AG08396 (cell line): Measurements from ENCODE around the gene ATAD3A.
A peak's percentile ranks its signal among the peaks of the same experiment; 100 is the strongest.
"Not testable (repeated sequence)": the region's sequence is repeated elsewhere in the genome, so short reads cannot be mapped to it uniquely, and the experiment has no call there.

Experiments
- DNase-seq: peaks from one replicate; pipeline ENCODE4 v3.0.0; 2012; ENCODE audit warnings: low spot score, mixed read lengths

ATAD3A gene

GRCh38 chr1:1554926-1555915, 43.3 kb downstream of the ATAD3A start:
- DNase-seq: peak; percentile 89

GRCh38 chr1:1556505-1556904, 44.5 kb downstream of the ATAD3A start:
- DNase-seq: no peak

GRCh38 chr1:1556961-1557360, 45.0 kb downstream of the ATAD3A start:
- DNase-seq: not testable (repeated sequence)

DNA sequence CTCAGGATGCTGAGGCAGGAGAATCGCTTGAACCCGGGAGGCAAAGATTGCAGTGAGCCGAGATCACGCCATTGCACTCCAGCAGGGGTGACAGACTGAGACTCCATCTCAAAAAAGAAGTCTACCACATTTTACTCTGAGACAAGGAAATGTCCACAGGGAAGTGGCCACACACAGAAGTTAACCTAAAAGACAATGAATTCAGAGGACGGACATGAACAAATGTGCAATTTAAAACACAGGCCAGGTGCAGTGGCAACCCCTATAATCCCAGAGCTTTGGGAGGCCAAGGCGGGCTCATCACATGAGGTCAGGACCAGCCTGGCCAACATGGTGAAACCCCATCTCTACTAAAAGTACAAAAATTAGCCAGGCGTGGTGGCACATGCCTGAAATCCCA, 45.7 kb downstream of the ATAD3A start:
- DNase-seq: not testable (repeated sequence)

DNA sequence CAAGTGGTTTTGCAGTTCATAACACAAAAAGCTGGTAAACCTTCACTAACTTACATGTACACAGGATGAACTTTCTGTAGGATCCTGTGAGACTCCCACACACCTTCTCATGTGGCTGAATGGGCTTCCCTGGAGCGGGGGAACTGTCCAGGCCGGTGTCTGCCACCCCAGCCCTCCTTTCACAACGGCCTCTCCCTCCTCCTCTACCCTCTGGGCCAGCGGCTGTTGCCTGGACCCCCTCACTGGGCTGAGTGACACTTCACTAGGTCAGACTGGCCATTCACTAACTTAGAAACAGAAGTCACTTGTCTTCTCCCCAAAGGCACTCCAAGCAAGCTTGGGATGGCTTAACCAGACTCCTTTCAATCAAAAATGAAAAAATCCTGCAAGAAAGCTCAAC, 46.6 kb downstream of the ATAD3A start:
- no peak for DNase-seq

- no peak for DNase-seq
These were observed 47.1 kb downstream of the ATAD3A start for GRCh38 chr1:1559066-1559465.

DNA sequence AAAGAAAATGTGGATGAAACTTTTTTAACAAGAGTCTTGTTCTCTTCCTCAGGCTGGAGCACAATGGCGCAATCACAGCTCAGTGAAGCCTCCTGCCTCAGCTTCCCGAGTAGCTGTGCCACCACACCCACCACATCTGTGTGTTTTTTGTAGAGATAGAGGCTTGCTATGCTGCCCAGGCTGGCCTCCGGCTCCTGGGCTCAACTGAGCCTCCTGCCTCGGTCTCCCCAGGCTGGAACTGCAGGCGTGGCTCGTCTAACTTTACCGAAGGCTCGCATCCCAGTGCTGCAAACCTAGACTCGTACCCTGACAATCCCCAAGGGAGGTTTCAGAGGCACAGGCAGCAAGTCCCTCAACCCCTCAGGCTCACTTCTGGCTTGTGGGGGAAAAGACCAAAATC, 48.2 kb downstream of the ATAD3A start:
- no peak for DNase-seq

- no peak for DNase-seq
These were observed 50.0 kb downstream of the ATAD3A start for GRCh38 chr1:1561801-1562470.

DNA sequence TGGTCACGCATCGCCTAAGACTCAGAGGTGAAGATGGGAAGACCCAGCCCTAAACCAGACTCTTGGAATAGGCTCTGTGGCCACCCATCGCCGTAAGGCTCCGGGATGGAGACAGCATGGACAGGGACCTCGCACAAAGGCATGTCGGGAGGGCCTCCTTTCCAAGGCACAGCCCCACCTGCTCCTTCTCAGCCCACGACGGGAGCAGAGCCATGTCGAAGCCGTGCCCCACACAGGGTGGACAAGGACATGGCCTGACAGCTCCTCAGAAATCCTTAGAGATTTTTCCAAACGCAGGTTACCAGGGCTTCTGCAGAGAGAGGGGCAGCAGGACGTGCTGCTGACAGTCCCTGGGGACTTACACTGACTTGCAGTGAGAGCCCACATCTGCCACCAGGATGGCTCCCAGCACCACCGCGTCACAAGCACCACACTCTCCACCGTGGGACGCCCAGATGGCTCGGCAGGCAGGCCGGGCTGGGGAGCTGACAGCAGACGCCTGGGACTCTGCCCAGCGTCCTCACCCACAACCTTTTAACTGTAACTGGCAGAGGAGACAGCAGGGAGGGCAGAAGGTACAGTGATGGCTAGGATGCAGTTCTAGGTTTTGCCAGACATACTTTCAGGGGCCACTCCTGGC, 50.7 kb downstream of the ATAD3A start:
- no peak for DNase-seq

DNA sequence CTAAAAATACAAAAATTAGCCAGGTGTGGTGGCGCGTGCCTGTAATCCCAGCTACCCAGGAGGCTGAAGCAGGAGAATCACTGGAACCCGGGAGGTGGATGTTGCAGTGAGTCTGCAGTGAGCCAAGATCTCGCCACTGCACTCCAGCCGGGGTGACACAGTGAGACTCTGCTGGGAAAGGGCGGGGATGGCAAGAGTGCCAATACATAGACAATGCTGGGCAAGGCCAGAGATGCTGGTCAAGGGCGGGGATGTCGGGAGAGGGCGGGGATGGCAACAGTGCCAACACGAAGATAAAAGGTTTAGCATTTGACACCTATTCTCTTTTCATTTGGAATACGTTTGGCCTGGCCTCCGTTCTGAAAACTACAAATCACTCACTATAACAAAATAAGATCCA, 51.7 kb downstream of the ATAD3A start:
- DNase-seq: no peak

GRCh38 chr1:1564268-1564667, 52.3 kb downstream of the ATAD3A start:
- no peak for DNase-seq

DNA sequence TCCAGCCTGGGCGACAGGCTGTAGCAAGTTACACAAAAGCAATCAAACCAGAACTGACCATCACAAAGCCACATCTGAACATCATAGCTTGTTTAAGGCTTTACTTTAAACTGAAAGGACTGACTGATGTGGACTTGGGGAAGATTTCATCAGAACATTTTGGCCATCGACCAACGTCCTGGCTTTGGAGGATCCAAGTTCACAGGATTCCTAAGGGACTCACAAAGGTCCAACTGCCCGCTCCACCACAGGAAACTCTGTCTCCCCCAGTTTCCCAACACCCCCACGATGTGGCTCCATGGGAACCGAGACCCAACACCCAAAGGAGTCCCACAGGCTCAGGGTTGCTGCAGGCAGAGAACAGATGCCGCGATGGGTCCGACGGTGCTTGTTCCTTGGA, 53.4 kb downstream of the ATAD3A start:
- no peak for DNase-seq

GRCh38 chr1:1567152-1567875, 55.4 kb downstream of the ATAD3A start:
- no peak for DNase-seq

DNA sequence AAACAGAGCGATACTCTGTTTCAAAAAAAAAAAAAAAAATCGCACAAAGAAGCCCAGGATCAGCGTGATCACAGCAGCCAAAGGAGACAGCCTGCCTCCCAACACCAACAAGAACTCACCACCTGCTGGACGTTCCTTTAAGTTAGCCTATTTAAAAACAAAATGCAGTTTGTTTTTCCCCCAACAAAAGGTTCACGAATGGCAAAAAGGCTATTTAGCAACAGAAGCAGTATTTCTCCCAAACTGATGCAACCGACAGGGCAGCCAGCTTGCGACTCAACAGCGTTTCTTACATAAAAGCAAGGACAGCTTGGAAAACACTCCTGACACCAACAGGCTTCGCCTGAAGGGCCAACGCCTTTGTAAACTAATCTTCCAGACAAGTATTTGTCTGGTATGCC, 55.9 kb downstream of the ATAD3A start:
- no peak for DNase-seq

DNA sequence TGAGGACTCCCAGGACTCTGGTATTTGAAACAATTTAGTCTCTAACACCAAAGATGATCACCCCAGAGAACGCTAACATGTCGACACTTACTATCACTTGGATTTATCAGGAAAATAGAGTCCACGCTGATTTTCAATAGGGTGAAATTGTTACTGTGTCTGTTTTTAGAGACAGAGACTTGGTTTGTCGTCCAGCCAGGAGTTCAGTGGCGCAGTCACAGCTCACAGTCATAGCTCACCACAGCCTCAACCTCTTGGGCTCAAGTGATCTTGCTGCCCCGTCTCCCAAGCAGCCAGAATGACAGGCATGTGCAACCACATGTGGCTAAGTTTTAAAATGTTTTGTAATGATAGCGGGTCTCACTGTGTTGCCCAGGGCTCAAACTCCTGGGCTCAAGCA, 57.4 kb downstream of the ATAD3A start:
- no peak for DNase-seq

DNA sequence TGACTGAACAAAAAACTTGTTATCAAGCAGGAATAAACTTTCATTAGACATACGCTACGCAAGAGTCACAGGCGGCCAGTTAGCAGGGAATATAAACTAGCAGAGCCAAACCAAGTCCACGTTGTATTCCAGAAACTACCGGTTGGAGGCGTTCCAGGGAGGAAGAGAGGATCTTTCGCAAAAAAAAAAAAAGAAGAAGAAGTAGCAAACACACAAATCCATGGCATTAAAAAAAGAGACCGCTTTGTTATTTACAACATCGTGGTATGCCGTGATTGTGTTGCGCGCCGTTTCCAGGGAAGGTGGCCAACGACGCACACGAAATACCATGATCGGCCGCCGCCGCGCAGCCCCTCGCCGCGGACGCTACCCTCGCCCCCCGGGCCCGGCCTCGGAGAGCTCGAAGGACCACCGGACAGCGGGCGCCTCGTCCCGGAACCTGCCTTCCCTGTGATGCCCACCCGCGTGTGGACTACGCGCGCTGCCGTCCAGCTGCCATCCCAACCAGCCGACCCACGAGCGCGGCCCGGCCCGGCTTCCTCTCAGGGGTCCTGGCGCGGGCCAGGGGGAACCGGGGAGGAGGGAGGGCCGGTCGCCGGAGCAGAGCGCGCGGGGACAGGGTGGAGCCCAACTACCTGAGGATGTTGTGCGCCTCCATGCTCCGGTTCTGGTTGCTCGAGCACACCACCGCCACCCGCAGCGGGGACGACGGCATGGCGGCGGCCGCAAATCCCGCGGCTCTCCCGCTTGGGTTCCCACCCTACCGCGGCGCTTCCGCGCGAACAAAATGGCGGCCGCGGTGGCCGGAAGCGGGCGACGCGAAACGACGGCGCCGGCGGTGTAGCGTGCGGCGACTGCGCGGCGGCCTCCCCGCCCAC, 62.1 kb downstream of the ATAD3A start:
- DNase-seq: peak; percentile 91

- DNase-seq: peak; percentile 97
These were observed 63.0 kb downstream of the ATAD3A start, which contains the start of gene SSU72 for GRCh38 chr1:1574721-1575537. Gene SSU72 (minus strand): TSS chr1:1574863. CDS start chr1:1574557, 306 bp downstream.

DNA sequence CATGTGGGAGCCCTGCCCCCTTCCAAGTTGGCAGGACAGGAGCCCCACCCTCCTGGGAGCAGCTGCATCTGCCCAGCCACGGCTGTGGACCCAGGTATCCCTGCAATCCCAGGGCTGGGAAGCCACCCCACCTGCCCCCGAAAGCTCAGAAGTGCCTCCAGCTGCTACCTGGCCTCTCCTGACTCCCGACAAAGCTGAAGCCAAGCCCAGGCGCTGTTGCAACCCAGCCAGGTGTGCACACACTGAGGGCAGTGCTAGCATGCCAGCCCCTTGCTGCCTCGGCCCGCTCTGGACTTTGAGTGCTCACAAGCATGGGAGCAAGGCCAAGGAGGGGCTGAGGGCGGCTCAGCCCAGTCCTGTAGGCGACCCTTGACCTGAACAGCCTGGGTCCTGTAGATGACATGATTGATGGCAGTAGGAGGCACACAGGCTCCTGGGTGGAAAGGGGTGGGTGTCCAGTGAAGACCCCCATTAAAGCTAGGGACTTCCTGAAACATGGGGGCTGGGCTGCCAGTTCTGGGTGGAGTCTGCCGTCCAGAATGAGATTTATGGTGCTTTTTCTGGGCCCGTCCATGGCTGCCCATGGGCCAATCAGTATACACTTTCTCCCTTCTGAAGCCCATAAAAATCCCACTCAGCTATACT, 65.5 kb downstream of the ATAD3A start:
- DNase-seq: no peak

DNA sequence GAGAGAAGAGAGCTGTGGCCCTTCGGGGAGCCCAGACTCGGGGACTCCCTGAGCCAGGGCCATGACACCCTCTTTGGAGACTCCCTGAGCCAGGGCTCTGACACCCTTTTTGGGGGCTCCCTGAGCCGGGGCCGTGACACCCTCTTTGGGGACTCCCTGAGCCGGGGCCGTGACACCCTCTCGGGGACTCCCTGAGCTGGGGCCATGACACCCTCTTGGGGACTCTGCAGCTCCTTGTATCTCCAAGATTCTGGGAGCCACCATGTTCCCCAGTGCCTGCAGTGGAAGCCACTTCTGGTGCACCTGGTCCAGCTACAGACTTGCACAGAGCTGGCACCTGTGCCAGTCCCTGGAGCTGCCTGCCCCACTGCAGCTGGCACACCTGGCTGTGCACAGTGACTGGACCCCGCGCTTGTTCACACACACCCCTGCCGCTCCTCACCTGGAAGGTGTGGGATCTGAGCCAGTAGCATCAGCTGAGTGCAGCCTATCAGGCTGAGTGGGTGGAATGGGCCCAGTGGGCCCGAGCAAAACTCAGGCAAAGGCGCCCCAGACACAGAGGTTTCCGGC, 66.5 kb downstream of the ATAD3A start:
- no peak for DNase-seq
